Hematopoietic multipotent progenitor cell treated with erythropoietin and hydrocortisone succinate and interleukin-3 and kit ligand, for 4 days (in vitro differentiated cells): ENCODE data around the gene GPR148.

Source experiments
- DNase-seq: peaks from one replicate; pipeline ENCODE4 v3.0.0-alpha.2; 2015

The GPR148 gene

GRCh38 chr2:130754811-130755210 is 25.9 kb downstream of the GPR148 start:
- no peak for DNase-seq

DNA sequence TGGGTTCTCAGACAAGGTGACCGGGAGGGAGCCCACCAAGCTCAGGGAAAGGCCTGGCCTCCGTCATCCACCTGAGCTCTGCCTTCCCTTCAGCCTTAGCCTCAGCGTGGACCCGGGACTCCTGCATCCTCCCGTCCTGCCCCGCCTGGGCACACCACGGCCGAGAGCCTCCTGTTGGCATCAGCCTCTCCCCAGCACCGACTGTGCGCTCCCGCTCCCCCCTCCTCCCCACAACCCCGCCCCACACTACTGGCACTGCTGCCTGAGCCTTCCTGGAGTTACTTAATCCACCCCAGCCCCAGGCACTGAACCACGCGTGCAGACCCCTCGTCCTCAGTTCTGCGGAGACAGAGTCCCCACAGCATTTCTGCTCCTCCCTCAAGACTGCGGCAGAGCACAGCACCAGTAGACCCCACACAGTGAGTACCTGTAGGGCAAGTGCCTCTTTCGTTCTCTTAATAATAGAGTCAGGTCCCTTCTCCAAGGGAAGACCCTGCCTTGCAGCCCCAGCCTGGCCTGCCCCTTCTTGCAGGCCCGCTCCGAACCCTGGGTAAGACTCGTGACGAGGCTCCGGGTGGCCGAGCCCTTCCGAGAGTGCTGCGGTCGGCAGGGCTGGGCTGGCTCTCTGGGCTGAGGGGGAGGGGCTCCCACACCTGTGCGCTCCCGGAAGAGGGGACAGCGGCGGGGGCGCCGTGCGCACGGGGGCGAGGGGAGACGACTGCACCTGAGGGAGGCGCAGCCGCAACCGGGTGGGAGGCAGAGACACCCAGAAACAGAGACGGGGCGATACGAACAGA is 26.6 kb downstream of the GPR148 start, which contains the start of gene AMER3:
TSS of gene AMER3 (plus strand) at position 285 of the 797 bp plus-strand sequence. CDS start 6,533 bp downstream, outside the sequence.
- no peak for DNase-seq

DNA sequence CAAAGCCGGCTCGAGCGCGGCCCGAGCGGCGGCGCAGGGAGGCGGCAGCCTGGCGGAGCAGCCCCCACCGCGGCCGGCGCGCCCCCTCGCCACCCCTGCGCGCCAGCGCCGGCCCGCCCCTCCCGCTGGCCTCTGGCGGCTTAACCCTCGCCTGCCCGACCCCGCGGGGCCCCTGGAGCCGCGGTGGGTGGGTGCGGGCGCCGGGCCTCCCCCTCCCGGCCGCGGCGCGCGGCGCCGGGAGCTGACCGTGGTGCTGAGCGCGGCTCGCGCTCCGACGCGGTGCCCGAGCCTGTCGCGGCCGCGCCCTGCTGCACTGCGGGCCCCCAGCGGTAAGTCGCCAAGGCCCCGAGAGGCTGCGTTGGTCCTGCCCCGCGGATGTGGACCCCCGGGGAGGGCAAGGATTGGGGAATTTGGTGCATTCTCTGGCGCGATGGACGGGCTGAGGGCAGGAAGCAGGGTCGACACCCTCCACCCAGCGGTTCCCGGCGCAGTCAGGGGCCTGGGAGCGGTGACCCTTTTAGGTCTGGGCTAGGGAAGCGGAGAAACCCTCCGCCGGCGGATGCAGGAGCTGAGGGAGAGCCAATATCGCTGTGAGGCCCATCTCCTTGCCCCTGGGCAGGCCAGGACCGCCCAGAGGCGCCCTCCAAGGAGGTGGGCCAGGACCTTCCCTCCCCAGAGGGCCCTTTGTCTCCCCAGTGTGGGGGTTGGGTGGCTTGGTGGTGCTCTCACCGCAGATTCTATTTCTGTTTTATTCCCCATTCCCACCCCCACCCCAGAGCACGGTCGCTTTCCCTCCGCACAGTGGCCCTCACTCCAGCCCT is 27.4 kb downstream of the GPR148 start:
- peak; percentile 60 for DNase-seq

GRCh38 chr2:130756874-130757668 is 28.2 kb downstream of the GPR148 start:
- DNase-seq = no peak

- peak; percentile 15 for DNase-seq
Observed at GRCh38 chr2:130759906-130760753, 31.3 kb downstream of the GPR148 start.

- no peak for DNase-seq
Observed at GRCh38 chr2:130760754-130761751, 32.2 kb downstream of the GPR148 start.

GRCh38 chr2:130762031-130762909 is 33.4 kb downstream of the GPR148 start:
- DNase-seq = no peak

- no peak for DNase-seq
Observed at GRCh38 chr2:130762910-130763385, 34.1 kb downstream of the GPR148 start.

GRCh38 chr2:130763405-130763804 is 34.5 kb downstream of the GPR148 start:
- no peak for DNase-seq

GRCh38 chr2:130764035-130764820 is 35.4 kb downstream of the GPR148 start:
- DNase-seq = no peak

DNA sequence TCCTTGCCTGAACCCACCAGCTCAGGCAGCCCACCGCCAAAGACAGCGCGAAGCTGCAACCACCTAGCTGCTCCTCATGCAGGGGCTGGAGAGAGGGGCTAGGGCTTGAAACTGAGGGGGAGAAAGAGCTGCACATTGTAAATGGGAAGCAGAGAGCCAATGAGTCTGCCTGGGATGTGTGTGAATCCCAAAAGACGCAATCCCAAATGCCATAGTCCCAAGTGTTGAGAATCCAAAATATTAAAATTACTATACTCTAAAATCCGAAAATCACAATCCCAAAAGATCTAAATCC is 35.9 kb downstream of the GPR148 start:
- no peak for DNase-seq

DNA sequence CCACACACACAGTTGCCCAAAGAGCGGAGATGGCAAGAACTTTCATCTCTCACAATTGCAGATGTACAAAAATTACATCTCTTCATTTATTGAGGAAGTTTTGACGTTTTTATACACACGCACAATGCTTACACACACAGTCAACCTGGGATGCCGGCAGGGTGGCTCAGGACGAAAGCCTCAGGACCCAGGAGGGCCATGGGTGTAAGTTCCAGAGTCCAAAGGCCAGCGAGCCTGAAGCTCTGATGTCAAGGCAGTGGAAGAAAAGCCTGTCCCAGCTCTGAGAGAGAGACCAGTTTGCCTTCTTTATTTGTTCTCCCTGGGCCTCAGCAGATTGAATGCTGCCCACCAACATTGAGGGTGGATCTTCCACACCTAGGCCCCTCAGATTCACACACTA is 36.6 kb downstream of the GPR148 start:
- no peak for DNase-seq

GRCh38 chr2:130766037-130766436 is 37.2 kb downstream of the GPR148 start:
- DNase-seq = no peak

DNA sequence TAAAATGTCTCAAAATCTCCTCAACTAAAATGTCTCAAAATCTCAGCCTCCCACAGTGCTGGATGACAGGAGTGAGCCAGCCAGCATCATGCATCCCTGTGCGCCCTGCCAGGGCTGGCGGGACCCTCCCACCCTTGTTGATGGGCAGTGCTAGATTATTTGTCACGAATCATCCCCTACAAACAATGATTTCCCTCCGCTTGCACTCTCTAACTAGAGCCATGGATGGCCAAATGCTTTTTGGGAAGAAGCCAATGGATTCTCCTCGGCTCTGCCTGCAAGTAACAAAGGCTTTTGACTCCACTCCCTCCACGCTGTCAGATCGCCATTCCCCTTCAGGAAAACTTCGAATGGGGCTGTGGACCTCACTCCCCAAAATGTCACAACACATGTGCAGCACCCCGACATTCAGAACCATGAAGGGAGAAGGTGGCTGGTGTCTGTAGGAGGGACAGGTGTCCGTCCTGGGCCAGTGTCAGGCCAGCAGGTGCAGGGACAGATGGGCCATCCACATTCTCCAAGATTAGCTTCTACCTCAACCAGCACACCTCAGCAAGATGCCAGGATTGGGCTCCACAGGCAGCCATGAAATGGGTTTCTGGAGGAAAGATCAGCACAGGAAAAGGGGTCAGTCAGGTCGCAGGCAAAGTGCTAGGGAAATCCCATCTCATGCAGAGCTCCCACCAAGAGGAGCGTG is 38.0 kb downstream of the GPR148 start:
- no peak for DNase-seq

DNA sequence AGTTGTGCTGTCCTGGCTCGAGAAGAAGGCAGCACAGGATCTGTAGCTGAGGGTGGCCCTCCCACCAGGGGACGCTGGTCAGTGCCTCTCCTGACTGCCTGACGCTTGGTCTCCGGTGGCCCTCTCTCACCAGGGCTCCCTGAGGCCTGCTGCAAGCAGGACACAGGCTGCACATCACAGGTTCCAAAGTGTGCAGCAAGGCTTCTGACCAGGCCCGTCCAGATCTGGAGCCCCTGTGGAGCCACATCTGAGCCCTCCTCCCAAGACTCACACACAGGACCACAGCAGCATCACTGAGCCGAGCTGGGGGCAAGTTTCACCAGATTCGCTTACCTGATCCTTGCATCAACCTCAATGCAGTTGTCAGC is 38.5 kb downstream of the GPR148 start:
- DNase-seq = no peak

DNA sequence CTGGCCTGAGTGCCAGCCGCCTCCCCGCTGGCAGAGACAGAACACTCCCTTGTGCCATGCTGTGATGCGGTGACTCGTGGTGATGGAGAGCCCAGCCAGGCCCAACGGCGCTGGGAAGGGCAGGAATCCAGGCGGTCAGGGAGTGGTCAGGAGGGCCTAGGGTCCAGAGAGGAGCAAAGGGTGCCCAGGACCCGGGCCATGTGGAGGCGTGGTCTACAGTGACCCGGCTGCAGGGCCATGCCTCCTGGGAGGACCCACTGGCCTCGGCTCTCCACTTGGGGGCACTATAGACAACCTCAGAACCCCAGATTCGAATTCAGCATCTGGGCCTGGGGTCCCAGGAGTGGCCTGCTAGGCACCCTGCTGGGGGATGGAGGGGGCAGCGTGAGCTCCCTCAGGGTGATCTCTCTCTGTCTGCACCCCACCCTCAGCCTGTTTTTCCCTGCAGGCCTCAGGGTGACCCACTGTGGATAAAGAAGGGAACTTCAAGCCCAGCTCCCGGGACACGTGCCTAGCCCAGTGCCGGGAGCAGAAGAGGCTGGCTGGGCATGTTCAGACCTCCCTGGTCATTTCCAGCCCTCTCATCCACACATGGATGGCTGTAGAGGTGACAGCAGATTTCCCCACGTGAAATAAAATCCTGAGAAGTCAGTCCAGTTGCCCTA is 39.5 kb downstream of the GPR148 start:
- DNase-seq = no peak

GRCh38 chr2:130769343-130769907 is 40.6 kb downstream of the GPR148 start:
- no peak for DNase-seq

- no peak for DNase-seq
Observed at GRCh38 chr2:130776550-130776949, 47.7 kb downstream of the GPR148 start.
